SIG-M5 treated with dmso at 0.1 percent for 504 hours (cell line): ENCODE results near the gene NCBP2.

ENCODE experiments used
- DNase-seq: peaks from one replicate; lab custom pipeline; 2025; ENCODE audit not compliant: unreplicated experiment; lab: John Stamatoyannopoulos, UW

The NCBP2 gene

DNA sequence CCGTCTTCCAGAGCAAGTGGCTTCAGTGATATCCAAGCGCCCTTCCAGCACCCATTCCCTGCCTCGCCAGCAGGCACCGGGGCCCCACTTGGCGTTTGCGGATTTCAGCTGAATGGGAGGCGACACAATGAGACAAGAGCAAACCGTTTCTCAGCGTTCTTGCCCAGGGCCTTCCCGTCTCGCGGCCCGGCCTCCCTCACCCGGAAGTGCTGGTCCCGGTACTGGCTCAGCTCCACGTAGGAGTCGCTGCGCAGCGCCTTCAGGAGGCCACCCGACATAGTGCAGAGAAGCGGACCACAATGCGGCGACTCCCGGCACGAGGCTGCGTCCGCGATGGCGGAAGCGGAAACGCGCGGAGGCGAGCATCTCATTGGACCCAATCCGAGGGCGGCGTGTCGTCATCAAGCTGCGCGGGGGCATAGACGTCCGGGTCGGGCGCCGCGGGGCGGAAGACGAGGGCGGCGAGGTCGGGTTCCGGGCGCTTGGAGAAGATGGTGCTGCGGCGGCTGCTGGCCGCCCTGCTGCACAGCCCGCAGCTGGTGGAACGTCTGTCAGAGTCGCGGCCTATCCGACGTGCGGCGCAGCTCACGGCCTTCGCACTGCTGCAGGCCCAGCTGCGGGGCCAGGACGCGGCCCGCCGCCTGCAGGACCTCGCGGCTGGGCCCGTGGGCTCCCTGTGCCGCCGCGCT, at the start of gene NCBP2:
Gene NCBP2, minus strand, starts transcription at position 303 of the 689 bp plus-strand sequence. Its CDS starts 25 bp downstream, at position 278.
- DNase-seq, result peak; percentile 98

DNA sequence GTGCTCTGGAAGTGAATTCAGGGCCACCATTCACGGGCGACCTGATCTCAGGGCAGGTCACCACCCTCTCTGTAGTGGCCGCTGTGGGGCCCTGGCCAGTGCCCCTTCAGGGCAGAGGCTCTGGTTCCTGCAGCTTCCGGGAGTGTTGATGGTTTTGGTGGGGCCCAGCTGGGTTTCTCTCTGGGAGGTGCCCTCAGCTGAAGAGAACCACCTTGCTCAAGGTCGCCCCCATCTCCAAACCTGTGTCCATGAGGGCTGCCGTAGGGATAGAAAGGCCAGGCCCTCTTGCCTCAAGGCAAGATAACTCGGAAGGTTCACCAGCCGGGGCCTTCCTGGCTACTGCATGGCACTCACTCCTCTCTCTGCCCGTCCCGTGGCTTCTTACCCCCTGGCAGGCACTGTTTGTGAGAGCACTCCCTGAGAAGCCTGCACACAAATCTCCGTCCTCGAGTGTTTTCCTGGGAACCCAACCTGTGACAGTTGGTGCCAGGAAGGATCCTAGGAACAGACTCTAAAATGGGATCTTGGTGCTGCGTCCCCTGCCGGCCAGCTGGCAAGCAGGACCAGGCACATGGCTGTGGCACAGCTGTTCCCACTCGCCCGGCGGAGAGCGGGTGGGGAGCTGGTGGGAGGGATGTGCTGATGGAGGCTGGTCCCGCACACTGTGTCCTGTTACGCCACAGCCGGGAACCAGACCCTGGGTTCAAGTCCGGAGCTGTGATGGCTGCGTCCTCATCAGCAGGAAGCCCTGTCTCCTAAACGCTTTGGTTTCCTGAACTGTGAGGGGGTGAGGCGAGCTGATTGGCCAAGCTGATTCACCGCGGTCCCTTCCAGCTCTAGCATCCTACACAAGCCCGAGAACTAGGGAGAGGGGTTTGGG, 49.5 kb upstream of the NCBP2 start:
- DNase-seq, result no peak

DNA sequence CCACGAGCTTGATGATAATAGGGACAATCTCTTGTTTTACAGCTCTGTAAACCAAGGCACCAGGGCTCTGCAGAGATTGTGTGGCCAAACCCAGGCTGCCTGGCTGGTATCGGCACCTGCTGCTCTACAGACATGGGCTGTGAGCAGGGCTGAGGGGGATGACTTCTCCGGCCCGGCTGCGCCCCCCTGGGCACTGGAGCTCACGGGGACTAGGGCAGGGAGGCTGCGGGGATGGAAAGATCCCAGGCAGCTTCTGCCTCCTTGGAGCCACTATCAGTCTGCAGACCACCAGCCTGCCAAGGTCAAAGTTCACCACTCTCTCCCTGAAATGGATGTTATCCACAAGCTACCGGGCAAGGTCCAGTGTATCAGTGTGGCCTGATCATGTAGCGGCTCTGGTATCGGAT, 48.3 kb upstream of the NCBP2 start:
- no peak for DNase-seq

DNA sequence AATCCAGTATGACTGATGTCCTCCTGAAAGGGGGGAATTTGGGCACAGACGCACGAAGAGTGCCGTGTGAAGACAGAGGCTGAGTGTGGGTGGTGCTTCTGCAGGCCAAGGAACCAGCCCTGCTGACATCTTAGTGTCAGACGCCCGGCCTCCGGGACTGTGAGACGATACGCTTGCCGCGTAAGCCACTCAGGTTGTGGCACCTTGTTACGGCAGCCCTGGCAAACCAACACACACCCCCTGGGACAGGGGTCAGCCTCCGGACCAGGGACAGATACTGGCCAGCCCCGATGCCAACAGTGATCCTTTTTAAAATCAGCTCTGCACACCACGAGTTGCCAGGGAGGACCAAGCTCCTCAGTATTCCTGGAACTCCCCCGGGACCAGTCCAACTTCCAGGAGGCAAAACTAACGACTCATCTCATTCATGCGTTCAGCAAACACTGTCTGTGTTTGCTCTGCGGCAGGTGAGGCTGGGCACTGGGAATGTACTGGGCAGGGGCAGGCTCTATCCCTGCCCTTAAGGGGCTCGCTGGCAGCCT, 47.5 kb upstream of the NCBP2 start:
- DNase-seq, result no peak

DNA sequence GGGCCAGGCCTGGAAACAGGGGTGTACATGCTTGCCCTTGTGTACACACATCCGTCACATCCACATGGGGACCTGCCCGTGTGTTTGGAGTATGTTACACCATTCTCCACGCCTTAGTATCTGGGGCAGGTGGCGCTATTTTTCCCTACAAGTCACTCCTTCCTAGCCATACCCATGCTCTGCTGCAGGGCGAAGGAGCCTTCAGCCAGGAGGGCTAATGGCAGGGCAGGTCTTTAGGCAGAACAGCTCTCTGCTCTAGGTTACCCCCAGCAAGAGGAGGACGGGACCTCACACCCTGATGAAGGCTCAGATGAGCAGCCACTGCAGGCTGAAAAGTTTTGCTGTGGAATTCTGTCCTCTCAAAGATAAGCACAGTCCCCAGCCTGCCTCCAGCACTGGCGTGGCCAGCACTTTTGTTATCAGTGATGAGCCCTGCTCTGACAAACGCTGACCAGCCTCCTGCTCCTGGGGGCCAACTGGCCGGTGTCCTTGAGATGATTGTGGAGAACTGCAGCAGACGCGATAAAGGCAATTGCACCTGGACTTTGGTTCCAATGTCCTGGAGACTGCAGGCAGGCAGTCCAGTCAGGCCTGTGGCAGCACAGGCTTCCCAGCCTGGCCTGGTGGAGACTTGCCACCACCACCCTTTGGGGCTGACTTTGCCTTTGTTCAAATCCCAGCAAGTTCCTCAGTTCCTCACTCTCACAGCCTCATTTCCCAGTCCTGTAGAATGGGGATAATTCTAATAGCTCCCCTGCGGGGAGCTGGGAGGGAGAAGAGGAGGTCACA, 46.1 kb upstream of the NCBP2 start:
- no peak for DNase-seq

DNA sequence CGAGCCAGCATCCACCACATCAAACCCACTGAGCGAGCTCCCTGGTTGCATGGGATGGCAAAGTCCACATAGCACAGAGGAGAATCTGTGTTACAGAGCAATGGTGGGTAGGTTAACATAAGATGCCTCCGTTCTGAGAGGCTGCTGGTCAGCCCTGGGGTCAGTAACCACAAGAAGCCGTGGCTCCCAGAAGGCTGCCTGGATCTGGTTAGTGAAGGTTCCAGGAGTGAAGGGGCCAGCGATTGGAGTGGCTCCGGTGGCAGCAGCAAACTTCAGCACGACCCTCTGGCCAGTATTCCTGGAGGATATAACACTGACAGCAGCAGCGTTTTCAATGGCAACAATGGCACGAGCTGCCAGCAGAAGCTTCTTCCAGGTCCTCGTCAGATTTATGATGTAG, 44.7 kb upstream of the NCBP2 start:
- DNase-seq, result no peak

DNA sequence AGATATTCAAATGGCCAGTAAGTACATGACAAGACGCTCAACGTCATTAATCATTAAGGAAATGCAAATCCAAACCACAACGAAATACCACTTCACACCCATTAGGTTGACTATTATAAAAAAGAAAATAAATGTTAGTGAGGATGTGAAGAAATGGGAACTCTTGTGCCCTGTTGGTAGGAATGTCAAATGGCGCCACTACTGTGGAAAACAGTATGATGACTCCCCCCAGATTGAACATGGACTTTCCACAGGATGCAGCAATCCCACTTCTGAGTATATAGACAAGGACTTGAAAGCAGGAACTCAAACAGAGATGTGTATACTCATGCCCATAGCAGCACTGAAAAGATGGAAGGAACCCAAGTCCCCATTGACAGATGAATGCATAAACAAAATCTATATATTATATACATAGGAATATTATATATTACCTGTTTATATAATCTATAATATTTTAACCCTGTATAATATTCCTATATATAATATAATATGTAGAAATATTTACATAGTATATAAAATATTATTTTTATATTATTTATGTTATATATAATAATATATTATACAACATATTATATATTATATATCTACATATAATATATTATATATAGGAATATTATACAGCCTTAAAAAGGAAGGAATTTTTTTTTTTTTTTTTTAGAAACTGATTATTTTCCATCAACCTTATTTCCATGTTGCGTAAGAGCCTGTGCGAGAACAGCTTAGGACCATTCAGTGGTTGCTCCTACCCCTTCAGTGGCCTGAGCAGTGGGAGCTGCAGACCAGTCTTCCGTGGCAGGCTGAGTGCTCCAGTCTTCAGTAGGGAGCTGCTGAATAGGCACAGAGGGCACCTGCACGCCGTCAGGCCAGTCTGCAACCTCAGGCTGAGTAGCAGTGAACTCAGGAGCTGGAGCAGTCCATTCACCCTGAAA, 43.9 kb upstream of the NCBP2 start:
- no peak for DNase-seq

DNA sequence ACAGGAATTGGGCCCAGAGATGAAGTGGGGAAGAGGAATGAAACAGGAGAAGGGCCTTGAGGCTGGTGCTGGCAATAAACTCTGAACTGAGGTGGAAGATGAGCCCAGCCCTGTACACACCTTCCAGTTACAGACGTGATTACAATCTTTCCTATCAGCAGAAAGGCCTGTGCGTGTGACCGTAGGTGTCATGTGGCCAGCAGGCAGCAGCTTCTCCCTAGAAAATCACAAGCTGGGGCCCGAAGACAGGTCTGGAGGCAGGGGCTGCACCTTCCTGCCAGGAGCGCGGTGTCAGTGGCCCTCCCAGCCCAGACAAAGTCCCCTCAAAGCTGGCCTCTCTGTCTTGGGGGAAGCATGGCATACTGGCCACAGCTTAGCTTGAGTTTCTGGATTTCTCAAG, 43.0 kb upstream of the NCBP2 start:
- DNase-seq, result no peak

DNA sequence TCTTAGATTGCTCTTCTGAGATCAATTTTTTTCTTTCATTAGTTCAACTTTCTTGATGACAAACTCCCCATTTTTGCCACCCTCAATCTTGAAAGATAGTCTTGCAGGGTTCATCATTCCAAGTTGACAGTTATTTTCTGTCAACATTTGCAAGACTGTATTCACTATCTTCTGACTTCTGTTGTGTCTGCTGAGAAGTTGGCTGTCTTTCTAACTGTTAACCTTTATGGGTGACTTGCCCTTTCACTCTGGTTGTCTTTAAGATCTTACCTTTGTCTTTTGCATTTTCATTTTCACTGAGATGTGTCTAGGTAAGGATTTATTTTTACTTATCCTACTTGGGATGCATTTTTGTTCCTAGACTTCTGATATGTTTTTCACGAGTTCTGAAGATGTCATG, 40.9 kb upstream of the NCBP2 start:
- no peak for DNase-seq

DNA sequence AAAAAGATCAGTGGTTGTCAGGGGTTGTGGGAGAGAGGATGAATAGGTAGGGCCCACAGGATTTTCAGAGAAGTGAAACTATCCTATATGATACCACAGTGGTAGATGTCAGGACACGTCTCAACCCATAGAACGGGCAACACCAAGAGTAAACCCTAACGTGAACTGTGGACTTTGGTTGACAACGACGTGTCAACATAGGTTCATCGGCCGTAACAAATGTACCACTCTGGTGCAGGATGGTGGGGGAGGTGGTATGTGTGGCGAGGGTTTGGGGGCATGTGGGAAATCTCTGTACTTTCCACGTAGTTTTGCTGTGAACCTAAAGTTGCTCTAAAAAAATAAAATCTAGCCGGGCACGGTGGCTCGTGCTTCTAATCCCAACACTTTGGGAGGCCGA, 39.3 kb upstream of the NCBP2 start:
- DNase-seq, result no peak

DNA sequence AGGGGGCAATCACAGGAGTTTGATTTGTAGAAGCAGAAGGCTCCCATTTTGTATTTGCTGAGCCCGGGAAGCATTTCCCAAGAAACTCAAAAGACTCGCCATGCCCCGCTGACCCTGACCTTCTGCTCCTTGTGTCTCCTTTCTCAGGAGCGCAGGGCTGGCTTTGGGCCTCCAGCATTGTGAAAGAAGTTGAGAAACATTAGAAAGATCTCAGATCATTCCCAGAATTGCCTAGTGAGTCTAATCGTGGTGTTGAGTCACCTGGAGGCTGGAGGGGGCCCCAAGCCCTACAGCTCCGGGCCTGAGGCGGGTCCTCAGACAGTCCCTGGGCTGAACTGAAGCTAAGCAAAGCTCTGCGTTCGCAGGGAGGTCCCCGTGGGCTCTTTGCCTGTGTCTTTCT, 37.2 kb upstream of the NCBP2 start:
- DNase-seq, result no peak

DNA sequence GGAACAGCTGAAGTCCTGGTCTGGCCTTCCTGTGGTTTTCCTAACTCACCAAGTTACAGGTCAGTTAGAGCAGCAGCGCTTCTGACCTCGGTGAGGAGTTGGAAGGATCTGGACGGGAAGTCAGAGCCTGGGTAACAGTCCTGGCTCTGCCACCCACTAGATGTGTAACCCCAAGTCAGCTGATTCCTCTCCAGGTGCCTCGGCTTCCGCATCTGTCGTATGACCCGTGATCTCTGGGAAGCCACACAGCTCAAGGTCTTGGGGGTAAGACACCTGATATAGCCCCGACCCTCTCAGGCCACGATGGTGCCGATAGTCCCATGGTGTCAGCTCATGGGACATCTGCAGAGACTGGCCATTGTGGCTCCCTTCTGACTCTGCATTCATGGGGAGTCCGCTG, 34.6 kb upstream of the NCBP2 start:
- DNase-seq, result no peak

DNA sequence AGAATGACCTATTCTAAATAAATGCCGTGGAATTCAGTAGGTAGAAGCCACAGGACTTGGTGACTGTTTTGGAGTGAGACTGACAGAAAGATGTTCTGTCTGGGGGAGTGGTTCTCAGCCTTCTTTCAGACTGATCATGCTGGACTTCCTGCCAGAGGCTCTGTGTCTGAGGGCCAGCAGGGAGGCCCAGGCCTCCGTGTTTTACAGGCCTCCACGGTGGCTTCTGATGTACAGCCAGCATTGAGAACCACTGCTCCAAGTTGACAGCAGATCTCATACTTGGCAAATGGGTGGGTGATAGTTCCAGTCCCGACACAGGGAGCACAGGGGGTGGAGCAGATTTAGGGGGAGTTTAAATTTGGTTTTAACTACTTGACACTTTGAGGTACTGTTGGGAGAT, 33.0 kb upstream of the NCBP2 start:
- no peak for DNase-seq

DNA sequence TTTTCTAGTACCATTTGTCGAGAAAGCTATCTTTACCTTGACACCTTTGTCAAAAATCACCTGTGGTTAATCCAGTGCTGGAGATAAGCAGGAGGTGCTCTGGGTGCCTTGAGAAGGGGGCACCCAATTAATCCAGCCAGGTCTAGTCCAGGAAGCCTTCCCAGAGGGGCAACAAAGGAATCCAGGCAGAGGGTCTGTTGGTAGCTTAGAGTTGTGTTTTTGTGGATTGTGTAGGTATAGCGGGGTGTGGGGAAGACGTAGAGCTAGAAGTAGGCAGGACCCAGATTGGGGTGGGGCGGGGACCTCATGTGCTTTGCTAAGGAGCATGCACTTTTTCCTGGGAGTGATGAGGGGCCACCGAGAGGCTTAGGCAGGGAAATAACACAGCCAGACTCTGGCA, 32.3 kb upstream of the NCBP2 start:
- DNase-seq, result no peak

DNA sequence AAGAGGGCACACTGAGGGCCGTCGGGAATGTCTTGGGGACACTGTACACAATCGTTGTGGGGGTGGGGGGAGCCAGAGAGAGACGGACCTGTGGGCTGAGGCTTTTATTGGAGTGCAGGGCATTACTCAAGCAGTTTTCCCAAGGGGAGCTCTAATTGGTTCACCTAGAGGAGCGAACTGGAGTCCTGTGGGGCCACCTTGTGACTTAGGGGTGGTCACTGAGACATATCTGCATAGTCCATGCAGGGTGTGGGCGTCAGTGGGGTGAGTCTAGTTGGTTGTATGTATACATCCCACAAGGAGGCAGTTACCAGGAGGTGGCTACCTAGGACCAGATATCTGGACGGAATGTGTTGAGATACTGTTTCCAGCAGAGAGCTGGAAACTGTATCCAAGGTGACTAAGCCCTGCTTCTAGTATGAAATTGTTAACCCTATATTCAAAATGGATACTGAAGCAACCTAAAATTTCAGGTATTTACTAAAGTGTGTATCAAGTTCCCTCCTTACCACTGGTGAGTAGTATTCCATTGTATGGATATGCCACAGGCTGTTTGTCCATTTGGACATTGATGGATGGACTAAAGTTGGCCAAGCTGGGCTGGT, 28.9 kb upstream of the NCBP2 start:
- no peak for DNase-seq

DNA sequence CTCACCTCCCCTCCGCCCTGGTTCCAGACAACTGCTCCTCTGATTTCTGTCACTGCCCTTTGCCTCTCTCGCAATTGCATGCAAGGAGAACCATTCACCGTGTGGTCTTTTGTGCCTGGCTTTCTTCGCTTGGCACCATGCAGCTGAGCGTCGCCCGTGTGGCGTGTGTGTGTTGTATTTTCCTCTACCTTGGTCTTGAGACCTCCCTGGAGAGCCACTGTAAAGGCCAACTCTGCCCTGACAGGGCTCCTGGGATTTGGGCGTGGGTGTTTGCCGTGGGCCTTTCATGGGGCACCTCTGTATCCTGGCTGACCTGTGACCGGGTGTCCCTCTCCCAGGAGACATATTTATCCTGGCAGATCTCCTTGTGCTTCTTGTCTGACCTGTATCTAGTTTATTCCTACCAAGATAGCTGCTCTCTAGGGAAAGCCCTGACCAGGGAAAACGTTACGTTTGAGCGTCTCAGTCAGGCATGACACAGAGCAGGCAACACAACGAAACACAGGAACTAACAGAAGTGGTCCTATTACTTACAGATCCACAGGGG, 28.3 kb upstream of the NCBP2 start:
- DNase-seq, result no peak

DNA sequence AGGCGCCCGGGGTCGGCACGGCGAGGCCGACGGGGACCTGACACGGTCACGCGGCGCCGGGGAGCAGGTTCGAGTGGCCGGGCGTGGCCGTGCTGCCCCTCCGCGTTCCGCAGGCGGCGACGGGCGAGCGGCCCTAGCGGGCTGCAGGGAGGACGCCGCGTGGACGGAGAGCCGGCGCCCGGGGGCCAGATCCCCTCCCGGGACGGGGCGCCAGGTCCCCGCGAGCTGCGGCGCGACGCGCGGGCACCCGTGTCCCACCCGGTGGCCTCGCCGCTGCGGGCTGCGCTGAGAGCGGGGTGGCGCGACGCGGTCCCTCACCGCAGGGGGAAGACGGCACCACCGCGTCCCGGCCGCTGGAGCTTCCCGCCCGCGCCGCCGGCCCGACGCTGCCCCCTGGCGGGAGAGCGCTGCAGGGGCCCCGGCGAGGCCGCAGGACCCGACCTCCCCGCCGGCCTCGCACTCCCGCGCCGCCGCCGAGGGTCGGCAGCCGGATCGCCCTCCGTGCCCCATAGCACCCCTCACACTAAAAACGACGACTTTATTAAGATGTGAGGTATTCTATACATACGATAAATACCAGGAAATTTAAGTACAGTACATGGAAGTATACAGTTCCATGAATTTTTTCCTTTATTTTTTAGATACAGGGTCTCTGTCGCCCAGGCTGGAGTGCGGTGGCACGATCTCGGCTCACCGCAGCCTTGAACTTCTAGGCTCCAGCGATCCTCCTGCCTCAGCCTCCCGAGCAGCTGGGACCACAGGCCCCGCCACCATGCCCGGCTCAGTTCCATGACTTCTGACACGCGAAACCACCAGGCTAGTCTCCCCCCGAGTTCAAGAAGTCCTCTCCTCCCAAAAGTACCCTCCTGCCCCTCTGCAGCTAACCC, 27.6 kb upstream of the NCBP2 start:
- DNase-seq, result peak; percentile 53

DNA sequence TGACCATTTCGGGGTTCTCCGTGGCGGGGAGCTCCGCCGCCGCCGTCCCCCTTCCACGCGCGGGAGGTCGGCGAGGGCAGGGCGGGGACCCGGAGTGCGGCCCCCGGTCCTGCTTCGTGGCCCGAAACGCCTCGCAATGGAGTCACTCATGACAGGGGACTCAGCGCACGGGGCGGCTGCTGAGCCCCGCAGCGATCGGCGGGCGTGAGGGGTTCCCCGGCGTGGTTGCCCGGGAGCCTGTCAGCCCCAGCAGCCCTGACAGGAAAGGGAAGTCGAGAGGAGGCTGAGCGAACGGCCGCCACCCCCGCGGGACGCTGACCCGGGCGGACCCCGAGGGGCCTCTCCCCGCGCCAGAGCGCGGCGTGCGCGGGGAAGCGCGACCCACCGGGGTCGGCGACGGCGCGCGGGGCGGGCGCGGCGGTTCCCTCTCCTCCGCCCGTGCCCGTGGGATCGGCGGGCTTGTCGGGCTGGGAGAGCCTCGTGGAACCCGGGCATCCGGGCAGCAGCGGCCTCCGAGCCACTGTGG, 26.9 kb upstream of the NCBP2 start:
- DNase-seq, result peak; percentile 57
